T47D (cell line): ENCODE data around the gene MAP3K9.

ENCODE experiments used
- DNase-seq, 2 experiments: peaks; one replicate each; pipeline versions ENCODE4 v3.0.0 to v3.0.0-alpha.2; 2011 to 2012; ENCODE audit warnings: low read depth in 1 of 2, low spot score in 1 of 2
- JUND ChIP-seq: IDR thresholded peaks from 2 replicates; pipeline ENCODE4 v1.6.1; 2012; ENCODE audit warnings: low read depth
- in situ Hi-C: cut with HindIII; loops from 2 replicates; pipeline ENCODE4 v1.10.0; 2016; ENCODE audit warnings: low sequenced_read_pairs, low pct_unique_long_range_greater_than_20kb

MAP3K9 gene

DNA sequence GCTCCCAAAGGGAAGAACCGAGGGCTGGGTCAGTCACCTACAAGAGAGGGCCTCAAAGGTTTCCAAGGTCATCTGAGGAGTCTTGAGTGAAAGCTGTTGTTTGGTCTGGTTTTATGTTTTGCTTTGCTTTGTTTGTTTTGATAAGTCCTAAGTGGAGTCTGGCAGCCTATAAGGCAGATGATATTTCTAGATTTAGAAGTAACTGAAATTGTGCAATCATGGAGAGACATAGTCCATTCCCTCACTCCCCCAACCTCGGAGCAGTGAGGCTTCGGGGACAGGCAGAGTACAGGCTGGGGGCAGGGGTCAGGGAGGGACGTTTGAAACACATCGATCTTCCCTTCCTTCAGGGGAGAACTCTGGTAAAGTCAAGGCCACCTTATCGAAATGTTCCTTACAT lies 125.3 kb downstream of the MAP3K9 start:
- DNase-seq = no peak
- in situ Hi-C loops = no loop called here
- no peak for TF ChIP-seq JUND

DNA sequence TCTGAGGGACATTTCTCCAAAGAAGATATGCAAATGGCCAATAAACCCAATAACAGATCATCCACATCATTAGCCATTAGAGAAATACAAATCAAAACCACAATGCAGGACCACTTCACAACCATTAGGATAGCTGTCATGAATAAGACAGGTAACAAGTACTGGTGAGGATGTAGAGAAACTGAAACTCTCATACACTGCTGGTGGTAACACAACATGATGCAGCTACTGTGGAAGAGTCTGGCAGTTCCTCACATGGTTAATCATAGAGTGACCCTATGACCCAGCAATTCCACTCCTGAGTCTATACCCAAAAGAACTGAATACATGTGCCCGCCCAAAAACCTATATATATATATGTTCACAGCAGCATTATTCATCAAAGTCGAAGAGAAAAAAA lies 128.6 kb downstream of the MAP3K9 start:
- in situ Hi-C loops = no loop called here
- TF ChIP-seq JUND = no peak

DNA sequence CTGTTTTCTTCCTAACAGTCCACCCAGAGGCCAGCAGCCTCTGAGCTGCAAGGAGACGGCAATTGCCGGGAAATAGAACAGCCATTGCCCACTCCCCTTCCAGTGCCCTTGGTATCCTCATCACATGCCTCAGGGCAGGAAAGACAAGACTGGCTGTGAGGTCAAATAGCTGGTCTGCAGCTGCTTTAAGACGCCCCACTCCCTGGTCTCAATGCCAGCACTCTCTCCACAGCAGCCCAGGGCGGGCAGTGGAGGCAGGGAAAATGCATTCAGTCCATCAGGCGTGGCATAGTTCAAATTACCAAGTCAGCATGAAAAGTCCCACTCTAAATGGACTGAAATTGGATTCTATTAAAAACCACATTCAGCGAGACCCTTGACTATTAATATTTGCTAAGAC lies 132.0 kb downstream of the MAP3K9 start:
- no peak for DNase-seq
- in situ Hi-C loops = no loop called here
- TF ChIP-seq JUND = no peak

More for the DNA sequence above, 128.6 kb downstream of the MAP3K9 start:
- no peak for DNase-seq
